ENCODE data around the gene WIPF3.

DNA sequence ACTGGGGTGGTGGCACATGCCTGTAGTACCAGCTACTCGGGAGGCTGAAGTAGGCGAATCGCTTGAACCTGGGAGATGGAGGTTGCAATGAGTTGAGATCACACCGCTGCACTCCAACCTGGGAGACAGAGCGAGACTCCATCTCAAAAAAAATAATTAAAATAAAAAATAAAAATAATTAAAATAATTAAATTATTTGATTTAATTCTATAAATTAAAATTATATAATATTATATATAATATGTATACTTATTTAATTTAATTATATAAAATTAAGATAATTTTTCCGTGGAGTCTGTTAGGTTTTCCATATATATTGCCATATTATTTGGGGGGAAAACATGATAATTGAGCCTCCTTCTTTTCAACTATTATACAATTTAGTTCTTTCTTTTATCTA, 12.0 kb downstream of the WIPF3 start:
- TF ChIP-seq CTCF (IDR thresholded peaks at IDR 0.05) (no peak), POLR2A (IDR thresholded peaks at IDR 0.05) (no peak)
